ENCODE measurements around the gene NLRC5. TPM values are rescaled to one million over a fixed set of nuclear protein-coding genes. Genes with fewer than 3 reads are reported as not detected.

NLRC5 gene
- total RNA-seq, 4 donors from 2014 or later = 14.4 to 22.5 (median 16.6) TPM

DNA sequence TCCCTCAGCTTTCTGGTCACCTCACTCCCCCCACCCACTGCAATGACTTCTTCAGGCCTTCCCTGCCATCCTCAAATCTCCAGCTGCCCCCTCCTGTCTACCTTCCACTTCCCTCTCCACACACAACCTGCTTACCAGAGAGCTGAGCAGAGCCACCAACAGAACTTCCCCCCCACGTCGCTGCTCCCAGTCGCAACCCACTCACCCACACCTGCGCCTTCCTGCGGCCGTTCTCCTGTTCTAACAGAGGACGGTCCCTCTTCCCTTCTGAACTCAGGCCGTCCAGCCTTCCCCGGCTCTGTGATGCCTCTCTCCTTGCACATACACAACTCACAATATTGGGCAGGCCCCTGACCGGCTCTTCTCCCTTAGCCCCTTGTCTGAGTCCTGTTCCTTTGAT lies 13.6 kb upstream of the NLRC5 start:
- H3K27me3 ChIP-seq = no peaks in the 10 kb centered on the region
- WGBS = 95% methylated on average over 10 of the region's 10 CpGs
- no peak overlapping the region for H3K4me3 ChIP-seq
- H3K27ac ChIP-seq (replicated peaks in 1 of 4) = no peak overlapping the region
- peaks cover 0 to 7% (median 0%) of the 10 kb centered on the region in 4 donors for H3K4me1 ChIP-seq
- intact Hi-C loops (cut with DNase I) = no loop called here
- TF ChIP-seq EP300 (IDR thresholded peaks at IDR 0.05) = no peak
- TF ChIP-seq, protein P1, sequence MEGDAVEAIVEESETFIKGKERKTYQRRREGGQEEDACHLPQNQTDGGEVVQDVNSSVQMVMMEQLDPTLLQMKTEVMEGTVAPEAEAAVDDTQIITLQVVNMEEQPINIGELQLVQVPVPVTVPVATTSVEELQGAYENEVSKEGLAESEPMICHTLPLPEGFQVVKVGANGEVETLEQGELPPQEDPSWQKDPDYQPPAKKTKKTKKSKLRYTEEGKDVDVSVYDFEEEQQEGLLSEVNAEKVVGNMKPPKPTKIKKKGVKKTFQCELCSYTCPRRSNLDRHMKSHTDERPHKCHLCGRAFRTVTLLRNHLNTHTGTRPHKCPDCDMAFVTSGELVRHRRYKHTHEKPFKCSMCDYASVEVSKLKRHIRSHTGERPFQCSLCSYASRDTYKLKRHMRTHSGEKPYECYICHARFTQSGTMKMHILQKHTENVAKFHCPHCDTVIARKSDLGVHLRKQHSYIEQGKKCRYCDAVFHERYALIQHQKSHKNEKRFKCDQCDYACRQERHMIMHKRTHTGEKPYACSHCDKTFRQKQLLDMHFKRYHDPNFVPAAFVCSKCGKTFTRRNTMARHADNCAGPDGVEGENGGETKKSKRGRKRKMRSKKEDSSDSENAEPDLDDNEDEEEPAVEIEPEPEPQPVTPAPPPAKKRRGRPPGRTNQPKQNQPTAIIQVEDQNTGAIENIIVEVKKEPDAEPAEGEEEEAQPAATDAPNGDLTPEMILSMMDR (IDR thresholded peaks at IDR 0.05) = no peak
- TF ChIP-seq POLR2AphosphoS5 (IDR thresholded peaks at IDR 0.05) = no peak
- no peak for TF ChIP-seq POLR2A (IDR thresholded peaks at IDR 0.05; ENCODE audit: low read depth)
- DNase-seq (ENCODE audit: extremely low spot score) = no peak
- H3K36me3 ChIP-seq = no peaks in the 10 kb centered on the region
- no peaks in the 10 kb centered on the region for H3K9me3 ChIP-seq

- H3K9me3 ChIP-seq = no peaks in the 10 kb centered on the region
- TF ChIP-seq EP300 (IDR thresholded peaks at IDR 0.05) (no peak), POLR2A (IDR thresholded peaks at IDR 0.05; ENCODE audit: low read depth) (no peak), POLR2AphosphoS5 (IDR thresholded peaks at IDR 0.05) (no peak)
- TF ChIP-seq, protein P1 (IDR thresholded peaks at IDR 0.05) = no peak
- intact Hi-C loops (cut with DNase I) = no loop called here
Observed at GRCh38 chr16:56977216-56977615, 12.1 kb upstream of the NLRC5 start.

GRCh38 chr16:56977823-56978430 lies 11.4 kb upstream of the NLRC5 start:
- WGBS = 79% methylated on average over 11 of the region's 11 CpGs
- H3K4me3 ChIP-seq = no peak overlapping the region
- TF ChIP-seq, protein P1 (IDR thresholded peaks at IDR 0.05) = no peak
- no peak for TF ChIP-seq POLR2AphosphoS5 (IDR thresholded peaks at IDR 0.05)
- no peak for TF ChIP-seq EP300 (IDR thresholded peaks at IDR 0.05)
- no peak for TF ChIP-seq POLR2A (IDR thresholded peaks at IDR 0.05; ENCODE audit: low read depth)
- intact Hi-C loops (cut with DNase I) = no loop called here
- H3K36me3 ChIP-seq = no peaks in the 10 kb centered on the region
- no peak for DNase-seq (ENCODE audit: extremely low spot score)
- no peaks in the 10 kb centered on the region for H3K9me3 ChIP-seq
- H3K27me3 ChIP-seq = no peaks in the 10 kb centered on the region
- H3K4me1 ChIP-seq = no peaks in the 10 kb centered on the region
- no peak overlapping the region for H3K27ac ChIP-seq (replicated peaks in 1 of 4)

More at GRCh38 chr16:56977216-56977615, 12.1 kb upstream of the NLRC5 start:
- H3K4me3 ChIP-seq = no peak overlapping the region
- no peaks in the 10 kb centered on the region for H3K36me3 ChIP-seq
- no peaks in the 10 kb centered on the region for H3K27me3 ChIP-seq
- WGBS = 80% methylated on average over 6 of the region's 6 CpGs
- H3K27ac ChIP-seq (replicated peaks in 1 of 4) = no peak overlapping the region
- no peaks in the 10 kb centered on the region for H3K4me1 ChIP-seq
- no peak for DNase-seq (ENCODE audit: extremely low spot score)

- peaks cover 6 to 11% (median 9%) of the 10 kb centered on the region in 4 donors for H3K4me1 ChIP-seq
- H3K27me3 ChIP-seq = no peaks in the 10 kb centered on the region
- no peaks in the 10 kb centered on the region for H3K9me3 ChIP-seq
- no peak overlapping the region for H3K4me3 ChIP-seq
- no peak for DNase-seq (ENCODE audit: extremely low spot score)
- 87% methylated on average over 4 of the region's 4 CpGs for WGBS
- intact Hi-C loops (cut with DNase I) = no loop called here
- no peak overlapping the region for H3K27ac ChIP-seq (replicated peaks in 1 of 4)
- no peaks in the 10 kb centered on the region for H3K36me3 ChIP-seq
- TF ChIP-seq POLR2AphosphoS5 (IDR thresholded peaks at IDR 0.05) (no peak), POLR2A (IDR thresholded peaks at IDR 0.05; ENCODE audit: low read depth) (no peak), EP300 (IDR thresholded peaks at IDR 0.05) (no peak)
- TF ChIP-seq, protein P1 (IDR thresholded peaks at IDR 0.05) = no peak
Observed at GRCh38 chr16:56980201-56980535, 9.2 kb upstream of the NLRC5 start.

Data from esophagus muscularis mucosa (tissue), 4 donors.